Measurements from ENCODE around the gene AKAP4. TPM values are rescaled to one million over a fixed set of nuclear protein-coding genes. Genes with fewer than 3 reads are reported as not detected.

The AKAP4 gene
- total RNA-seq, 2 experiments from 2014 or later: not detected

DNA sequence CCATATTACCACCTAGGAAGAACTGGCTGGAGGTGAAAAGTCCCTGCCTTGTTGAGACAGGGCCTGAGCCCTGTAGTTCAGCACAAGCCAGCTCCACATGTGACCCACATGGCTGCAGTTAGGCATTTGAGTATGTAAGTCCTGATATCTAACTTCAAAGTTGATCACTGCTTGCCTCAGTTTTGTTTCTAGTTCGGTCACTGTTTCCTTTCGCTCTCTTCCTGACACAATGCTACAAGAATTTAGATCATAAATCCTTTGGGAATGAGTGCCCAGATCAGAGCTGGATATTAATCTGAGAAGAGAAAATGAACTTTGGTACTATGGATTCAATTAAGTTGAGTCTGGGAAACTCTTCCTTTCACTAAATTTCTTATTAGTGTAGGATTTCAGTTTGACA lies 48.4 kb downstream of the AKAP4 start:
- H3K4me2 ChIP-seq (ENCODE audit: low read length): no peak overlapping the region
- no peaks in the 10 kb centered on the region for H3K4me1 ChIP-seq (ENCODE audit: insufficient read depth, low read length, poor library complexity, severe bottlenecking)
- DNase-seq (ENCODE audit: low spot score): no peak
- no peaks in the 10 kb centered on the region for H3K9me2 ChIP-seq (ENCODE audit: insufficient read depth, low read length)
- POLR2A ChIA-PET: interaction anchor here (1.3 kb wide), 1 partner anchor 10 kb away, joined by 4 read pairs; no protein-coding TSS in a partner anchor
- intact Hi-C loops (cut with micrococcal nuclease; ENCODE audit: unreplicated experiment): no loop called here
- TF ChIP-seq EZH2phosphoT487 (IDR thresholded peaks at IDR 0.05; ENCODE audit: borderline replicate concordance, low read depth, low read length): no peak
- TF ChIP-seq, protein P1, sequence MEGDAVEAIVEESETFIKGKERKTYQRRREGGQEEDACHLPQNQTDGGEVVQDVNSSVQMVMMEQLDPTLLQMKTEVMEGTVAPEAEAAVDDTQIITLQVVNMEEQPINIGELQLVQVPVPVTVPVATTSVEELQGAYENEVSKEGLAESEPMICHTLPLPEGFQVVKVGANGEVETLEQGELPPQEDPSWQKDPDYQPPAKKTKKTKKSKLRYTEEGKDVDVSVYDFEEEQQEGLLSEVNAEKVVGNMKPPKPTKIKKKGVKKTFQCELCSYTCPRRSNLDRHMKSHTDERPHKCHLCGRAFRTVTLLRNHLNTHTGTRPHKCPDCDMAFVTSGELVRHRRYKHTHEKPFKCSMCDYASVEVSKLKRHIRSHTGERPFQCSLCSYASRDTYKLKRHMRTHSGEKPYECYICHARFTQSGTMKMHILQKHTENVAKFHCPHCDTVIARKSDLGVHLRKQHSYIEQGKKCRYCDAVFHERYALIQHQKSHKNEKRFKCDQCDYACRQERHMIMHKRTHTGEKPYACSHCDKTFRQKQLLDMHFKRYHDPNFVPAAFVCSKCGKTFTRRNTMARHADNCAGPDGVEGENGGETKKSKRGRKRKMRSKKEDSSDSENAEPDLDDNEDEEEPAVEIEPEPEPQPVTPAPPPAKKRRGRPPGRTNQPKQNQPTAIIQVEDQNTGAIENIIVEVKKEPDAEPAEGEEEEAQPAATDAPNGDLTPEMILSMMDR (conservative IDR thresholded peaks at IDR 0.05; ENCODE audit: low read length): no peak
- H3K79me2 ChIP-seq (ENCODE audit: insufficient read depth, low read depth, low read length): no peaks in the 10 kb centered on the region
- no peaks in the 10 kb centered on the region for H3K36me3 ChIP-seq (ENCODE audit: insufficient read depth, low read length)
- H4K20me1 ChIP-seq (ENCODE audit: insufficient read depth, low read length): no peaks in the 10 kb centered on the region
- no peak overlapping the region for H3K4me3 ChIP-seq (ENCODE audit: low read depth, low read length, poor library complexity, severe bottlenecking)
- H2AFZ ChIP-seq (ENCODE audit: low read length): no peak overlapping the region
- no TSS peak for BruUV-seq (replicated peaks)
- CTCF ChIA-PET (ENCODE audit: unreplicated experiment): no interaction called here
- no peak overlapping the region for H3K27ac ChIP-seq (ENCODE audit: low read depth, low read length, poor library complexity, severe bottlenecking)
- H3K9me3 ChIP-seq (ENCODE audit: low read length): no peaks in the 10 kb centered on the region

DNA sequence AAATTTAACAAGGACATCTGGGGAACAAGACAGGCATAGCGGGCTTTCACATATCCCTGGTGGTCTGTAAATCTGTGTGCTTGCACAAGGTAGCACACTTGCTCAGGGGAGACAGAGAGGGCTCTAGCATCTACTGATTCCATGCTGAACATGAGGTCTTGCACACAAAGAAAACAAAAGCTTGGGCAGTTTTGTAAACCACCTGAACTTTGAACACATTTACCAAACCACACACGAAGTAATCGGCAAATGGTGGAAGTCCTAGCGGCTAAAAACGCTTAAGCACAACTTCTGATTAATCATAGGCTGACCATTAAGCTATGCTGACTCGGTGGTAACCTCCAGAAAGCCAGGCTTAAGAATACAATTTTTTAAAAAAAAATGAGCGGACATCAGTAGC lies 52.8 kb downstream of the AKAP4 start:
- Histone ChIP-seq H2AFZ (ENCODE audit: low read length) (no peak overlapping the region), H3K9me2 (ENCODE audit: insufficient read depth, low read length) (no peaks in the 10 kb centered on the region), H3K9me3 (ENCODE audit: low read length) (no peaks in the 10 kb centered on the region), H3K79me2 (ENCODE audit: insufficient read depth, low read depth, low read length) (no peaks in the 10 kb centered on the region), H3K4me1 (ENCODE audit: insufficient read depth, low read length, poor library complexity, severe bottlenecking) (no peaks in the 10 kb centered on the region), H3K36me3 (ENCODE audit: insufficient read depth, low read length) (no peaks in the 10 kb centered on the region), H4K20me1 (ENCODE audit: insufficient read depth, low read length) (no peaks in the 10 kb centered on the region), H3K4me3 (ENCODE audit: low read depth, low read length, poor library complexity, severe bottlenecking) (no peak overlapping the region), H3K4me2 (ENCODE audit: low read length) (no peak overlapping the region), H3K27ac (ENCODE audit: low read depth, low read length, poor library complexity, severe bottlenecking) (no peak overlapping the region)
- no peak for DNase-seq (ENCODE audit: low spot score)
- BruUV-seq (replicated peaks): no TSS peak
- intact Hi-C loops (cut with micrococcal nuclease; ENCODE audit: unreplicated experiment): no loop called here
- POLR2A ChIA-PET: no interaction called here
- TF ChIP-seq EZH2phosphoT487 (IDR thresholded peaks at IDR 0.05; ENCODE audit: borderline replicate concordance, low read depth, low read length): no peak
- TF ChIP-seq, protein P1 (conservative IDR thresholded peaks at IDR 0.05; ENCODE audit: low read length): no peak
- CTCF ChIA-PET (ENCODE audit: unreplicated experiment): no interaction called here

Small RNA genes within 50 kb of the gene (small RNA-seq; reads per million reads assigned to genes)
- gene PYY3 (not detected), gene RF00019 (not detected)

Other genes with a start within 250 kb of the AKAP4 start
- 0.95 and 2.7 TPM in 2 replicates for gene CCNB3, start 3.8 kb upstream of the AKAP4 start, total RNA-seq (2014; rRNA removed; shearing (Covaris generic))
- 1.8 and 2.0 TPM in 2 replicates for gene CCNB3, start 3.8 kb upstream of the AKAP4 start, total RNA-seq (2022)

Measured in OCI-LY7 (cell line).